Lower lobe of right lung (tissue), 2 donors: ENCODE data around the gene TMEM33. TPM values are rescaled to one million over a fixed set of nuclear protein-coding genes. Genes with fewer than 3 reads are reported as not detected.
"Not testable (repeated sequence)": the region's sequence is repeated elsewhere in the genome, so short reads cannot be mapped to it uniquely, and the experiment has no call there.

Experiments
- ATAC-seq, 2 donors: fragments of 200-7000 bp; cut with Tn5 transposase; one replicate each; pipeline ENCODE4 v1.9.1; 2020 to 2022; ENCODE audit warnings: mild to moderate bottlenecking in 2 of 2, moderate library complexity in 2 of 2
- DNase-seq: peaks from one replicate; pipeline ENCODE4 v3.0.0-alpha.2; 2020
- H3K27ac ChIP-seq: fragments of 200-600 bp; one replicate; pipeline ENCODE4 v1.8.0; 2022
- H3K27me3 ChIP-seq: fragments of 200-600 bp; one replicate; pipeline ENCODE4 v1.8.0; 2022; ENCODE audit warnings: low read depth
- H3K36me3 ChIP-seq: fragments of 200-600 bp; one replicate; pipeline ENCODE4 v1.8.0; 2022; ENCODE audit warnings: mild to moderate bottlenecking
- H3K4me1 ChIP-seq: fragments of 200-600 bp; one replicate; pipeline ENCODE4 v1.8.0; 2022
- H3K4me3 ChIP-seq: fragments of 200-600 bp; one replicate; pipeline ENCODE4 v1.8.0; 2022; ENCODE audit warnings: mild to moderate bottlenecking
- H3K9me3 ChIP-seq: fragments of 200-600 bp; one replicate; pipeline ENCODE4 v1.8.0; 2022
- intact Hi-C: fragments of 100-400 bp; cut with DNase I; formaldehyde crosslinking; loops from one replicate; pipeline ENCODE4 v1.11.0; 2022
- total RNA-seq: library from RNA; stranded (reverse); fragmentation: NEBNext Ultra II Directional; extraction: Animal tissue kit (Norgen Biotek cat#: 25700); gene quantifications from one replicate; pipeline ENCODE4 v1.2.1, GENCODE V29; 2021
- TF ChIP-seq, protein P1 (sequence below): fragments of 200-600 bp; IDR thresholded peaks from one replicate; pipeline ENCODE4 v1.8.0; 2022; ENCODE audit warnings: antibody characterized with exemption, mild to moderate bottlenecking
- donor health status: DM: no; HTN: yes; CAD: no; lungs with severe emphysema.

The TMEM33 gene
- total RNA-seq, 1 donor from 2014 or later: 73.9 TPM

GRCh38 chr4:41913509-41913908, 21.7 kb upstream of the TMEM33 start:
- intact Hi-C loops: no loop called here
- TF ChIP-seq, protein P1, sequence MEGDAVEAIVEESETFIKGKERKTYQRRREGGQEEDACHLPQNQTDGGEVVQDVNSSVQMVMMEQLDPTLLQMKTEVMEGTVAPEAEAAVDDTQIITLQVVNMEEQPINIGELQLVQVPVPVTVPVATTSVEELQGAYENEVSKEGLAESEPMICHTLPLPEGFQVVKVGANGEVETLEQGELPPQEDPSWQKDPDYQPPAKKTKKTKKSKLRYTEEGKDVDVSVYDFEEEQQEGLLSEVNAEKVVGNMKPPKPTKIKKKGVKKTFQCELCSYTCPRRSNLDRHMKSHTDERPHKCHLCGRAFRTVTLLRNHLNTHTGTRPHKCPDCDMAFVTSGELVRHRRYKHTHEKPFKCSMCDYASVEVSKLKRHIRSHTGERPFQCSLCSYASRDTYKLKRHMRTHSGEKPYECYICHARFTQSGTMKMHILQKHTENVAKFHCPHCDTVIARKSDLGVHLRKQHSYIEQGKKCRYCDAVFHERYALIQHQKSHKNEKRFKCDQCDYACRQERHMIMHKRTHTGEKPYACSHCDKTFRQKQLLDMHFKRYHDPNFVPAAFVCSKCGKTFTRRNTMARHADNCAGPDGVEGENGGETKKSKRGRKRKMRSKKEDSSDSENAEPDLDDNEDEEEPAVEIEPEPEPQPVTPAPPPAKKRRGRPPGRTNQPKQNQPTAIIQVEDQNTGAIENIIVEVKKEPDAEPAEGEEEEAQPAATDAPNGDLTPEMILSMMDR: no peak
- no peak overlapping the region for H3K27ac ChIP-seq
- H3K4me3 ChIP-seq: no peak overlapping the region
- H3K4me1 ChIP-seq: no peaks in the 10 kb centered on the region
- no peaks in the 10 kb centered on the region for H3K36me3 ChIP-seq
- ATAC-seq (no peak), DNase-seq (no peak)
- no peaks in the 10 kb centered on the region for H3K9me3 ChIP-seq
- H3K27me3 ChIP-seq: no peaks in the 10 kb centered on the region

- H3K9me3 ChIP-seq: no peaks in the 10 kb centered on the region
- no peaks in the 10 kb centered on the region for H3K36me3 ChIP-seq
- DNase-seq (no peak), ATAC-seq (no peak)
- H3K4me3 ChIP-seq: no peak overlapping the region
- no peaks in the 10 kb centered on the region for H3K4me1 ChIP-seq
- intact Hi-C loops: no loop called here
- TF ChIP-seq, protein P1: no peak
- H3K27ac ChIP-seq: no peak overlapping the region
- no peaks in the 10 kb centered on the region for H3K27me3 ChIP-seq
Observed at GRCh38 chr4:41918278-41918677, 17.0 kb upstream of the TMEM33 start.

DNA sequence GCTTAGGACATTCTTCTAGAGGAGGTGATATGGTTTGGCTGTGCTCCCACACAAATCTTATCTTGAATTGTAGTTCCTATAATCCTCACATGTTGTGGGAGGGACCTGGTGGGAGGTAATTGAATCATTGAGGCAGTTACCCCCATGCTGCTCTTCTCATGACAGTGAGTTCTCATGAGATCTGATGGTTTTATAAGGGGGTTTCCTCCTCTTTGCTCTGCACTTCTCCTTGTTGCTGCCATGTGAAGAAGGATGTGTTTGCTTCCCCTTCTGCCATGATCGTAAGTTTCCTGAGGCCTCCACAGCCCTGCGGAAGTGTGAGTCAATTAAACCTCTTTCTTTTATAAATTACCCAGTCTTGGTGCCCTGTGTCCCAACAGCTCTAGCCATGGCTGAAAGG, 14.8 kb upstream of the TMEM33 start:
- H3K27me3 ChIP-seq, intact Hi-C loops, ATAC-seq, DNase-seq, H3K36me3 ChIP-seq, H3K27ac ChIP-seq, H3K9me3 ChIP-seq, H3K4me1 ChIP-seq, H3K4me3 ChIP-seq: not testable (repeated sequence)

DNA sequence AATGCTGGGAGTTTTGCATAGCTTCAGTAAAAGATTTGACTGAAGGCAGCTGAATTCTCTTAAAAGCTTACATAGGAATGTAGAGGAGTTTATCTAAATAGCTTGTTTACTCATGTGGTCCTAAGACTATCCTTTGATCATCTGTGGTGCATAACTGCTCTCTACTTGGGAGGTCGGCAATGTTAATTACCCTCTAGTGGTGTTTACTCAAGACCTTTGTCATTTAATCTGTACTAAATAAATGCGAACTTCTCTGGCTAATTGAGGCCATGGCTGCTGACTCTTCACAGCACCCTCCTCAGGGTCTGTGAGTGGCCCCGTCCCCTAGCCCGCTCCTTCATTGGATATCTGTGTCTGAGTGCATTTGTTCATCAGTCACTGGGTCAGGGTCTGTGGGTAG, 13.8 kb upstream of the TMEM33 start:
- Histone ChIP-seq H3K9me3 (no peaks in the 10 kb centered on the region), H3K36me3 (no peaks in the 10 kb centered on the region), H3K4me1 (no peaks in the 10 kb centered on the region), H3K4me3 (no peak overlapping the region), H3K27me3 (no peaks in the 10 kb centered on the region), H3K27ac (no peak overlapping the region)
- TF ChIP-seq, protein P1: no peak
- DNase-seq (no peak), ATAC-seq (no peak)
- intact Hi-C loops: no loop called here

DNA sequence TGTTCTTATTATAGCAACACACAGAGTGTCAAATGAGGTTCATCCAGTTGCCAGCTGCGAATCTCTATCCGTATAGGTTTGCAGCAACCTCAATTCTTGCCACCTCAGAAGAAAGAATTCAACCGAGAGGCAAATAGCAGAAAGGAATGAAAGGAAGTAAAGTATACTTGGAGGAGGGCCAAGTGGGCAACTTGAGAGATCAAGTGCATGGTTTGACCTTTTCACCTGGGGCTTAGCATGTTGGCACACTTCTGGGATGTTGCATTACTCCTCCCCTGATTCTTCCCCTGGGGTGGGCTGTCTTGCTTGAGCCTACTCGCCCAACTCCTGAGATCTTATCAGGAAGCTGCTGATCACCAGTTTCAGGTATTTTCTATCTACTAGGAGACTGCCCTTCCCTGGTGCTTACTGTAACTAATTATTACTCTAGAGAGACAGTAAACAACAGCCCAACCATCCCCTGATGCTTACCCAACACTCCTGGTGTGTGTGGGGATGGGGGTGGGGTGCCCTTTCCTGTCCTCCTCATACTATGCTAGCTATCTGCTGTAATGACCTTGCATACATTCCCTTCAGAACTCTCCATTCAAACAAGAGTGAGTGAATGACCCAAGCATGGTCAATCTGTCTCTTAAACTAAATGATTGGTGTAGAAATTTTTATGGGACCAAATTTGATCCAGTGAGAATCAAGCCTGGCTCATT, 7.3 kb upstream of the TMEM33 start:
- Histone ChIP-seq H3K4me1 (no peaks in the 10 kb centered on the region), H3K27me3 (no peaks in the 10 kb centered on the region), H3K9me3 (no peaks in the 10 kb centered on the region), H3K4me3 (no peak overlapping the region), H3K27ac (no peak overlapping the region), H3K36me3 (no peaks in the 10 kb centered on the region)
- ATAC-seq: no peak
- intact Hi-C loops: no loop called here
- DNase-seq: no peak
- TF ChIP-seq, protein P1: no peak

DNA sequence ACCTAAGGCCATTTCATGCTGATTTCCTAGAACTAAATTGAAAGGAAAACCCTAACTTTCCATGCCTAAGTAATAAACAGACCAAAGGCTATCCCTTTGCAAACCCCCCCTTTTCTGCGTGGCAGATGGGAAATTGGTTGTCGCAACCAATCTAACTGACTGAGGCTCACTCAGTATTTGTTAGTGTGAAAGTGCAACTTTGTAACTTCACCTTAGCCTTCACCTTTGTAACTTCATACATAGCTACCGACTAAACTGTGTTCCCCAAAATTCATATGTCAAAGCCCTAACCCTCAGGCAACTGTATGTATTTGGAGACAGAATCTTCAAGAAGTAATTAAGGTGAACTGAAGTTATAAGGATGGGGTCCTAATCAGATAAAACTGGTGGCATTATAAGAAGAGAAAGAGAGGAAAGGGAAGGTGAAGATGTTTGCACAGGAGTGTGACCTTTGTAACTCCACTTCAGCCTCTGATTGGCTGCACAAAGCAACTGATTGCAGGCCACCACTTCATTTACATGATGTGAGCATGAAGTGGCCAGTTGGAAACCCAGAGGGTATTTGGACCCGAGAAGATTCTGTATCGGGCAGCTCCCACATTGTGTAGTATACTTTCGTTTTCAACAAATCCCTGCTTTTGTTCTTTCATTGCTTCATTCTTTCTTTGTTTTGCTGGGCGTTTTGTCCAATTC, 4.9 kb upstream of the TMEM33 start:
- ATAC-seq: no peak
- intact Hi-C loops: no loop called here
- H3K4me1 ChIP-seq: no peaks in the 10 kb centered on the region
- H3K9me3 ChIP-seq: no peaks in the 10 kb centered on the region
- no peak overlapping the region for H3K27ac ChIP-seq
- no peak for DNase-seq
- H3K4me3 ChIP-seq: no peak overlapping the region
- TF ChIP-seq, protein P1: no peak
- H3K36me3 ChIP-seq: no peaks in the 10 kb centered on the region
- no peaks in the 10 kb centered on the region for H3K27me3 ChIP-seq
